IgD-negative memory B cell (primary cell): Measurements from ENCODE around the gene FUT4. TPM values are rescaled to one million over a fixed set of nuclear protein-coding genes. Genes with fewer than 3 reads are reported as not detected.
"Not testable (repeated sequence)": the region's sequence is repeated elsewhere in the genome, so short reads cannot be mapped to it uniquely, and the experiment has no call there.

ENCODE experiments used
- H3K27ac Mint-ChIP-seq, 3 donors: one replicate each; pipeline ENCODE4 v1.8.0; 2020 to 2022; ENCODE audit warnings: mild to moderate bottlenecking in 3 of 3, mixed read lengths in 3 of 3, moderate library complexity in 1 of 3
- H3K27me3 Mint-ChIP-seq: one replicate; pipeline ENCODE4 v1.8.0; 2021; ENCODE audit warnings: mixed read lengths
- H3K36me3 Mint-ChIP-seq: one replicate; pipeline ENCODE4 v1.8.0; 2020; ENCODE audit warnings: mild to moderate bottlenecking, mixed read lengths
- H3K4me1 Mint-ChIP-seq, 3 donors: one replicate each; pipeline ENCODE4 v1.8.0; 2020 to 2022; ENCODE audit warnings: mixed read lengths in 3 of 3, mild to moderate bottlenecking in 1 of 3
- H3K4me3 Mint-ChIP-seq, 4 donors: one replicate each; pipeline ENCODE4 v1.8.0; 2020 to 2022; ENCODE audit warnings: mild to moderate bottlenecking in 4 of 4, mixed read lengths in 4 of 4, moderate library complexity in 3 of 4
- H3K9me3 Mint-ChIP-seq, 3 donors: one replicate each; pipeline ENCODE4 v1.8.0; 2020 to 2021; ENCODE audit warnings: mixed read lengths in 3 of 3, mild to moderate bottlenecking in 1 of 3
- polyA plus RNA-seq: library from polyadenylated mRNA; unstranded; fragments of 300-500 nt; fragmentation: Illumina TruSeq; gene quantifications from one replicate; pipeline ENCODE4 v1.2.3, GENCODE V29; 2021

FUT4 gene
- polyA plus RNA-seq, result 0.61 TPM

DNA sequence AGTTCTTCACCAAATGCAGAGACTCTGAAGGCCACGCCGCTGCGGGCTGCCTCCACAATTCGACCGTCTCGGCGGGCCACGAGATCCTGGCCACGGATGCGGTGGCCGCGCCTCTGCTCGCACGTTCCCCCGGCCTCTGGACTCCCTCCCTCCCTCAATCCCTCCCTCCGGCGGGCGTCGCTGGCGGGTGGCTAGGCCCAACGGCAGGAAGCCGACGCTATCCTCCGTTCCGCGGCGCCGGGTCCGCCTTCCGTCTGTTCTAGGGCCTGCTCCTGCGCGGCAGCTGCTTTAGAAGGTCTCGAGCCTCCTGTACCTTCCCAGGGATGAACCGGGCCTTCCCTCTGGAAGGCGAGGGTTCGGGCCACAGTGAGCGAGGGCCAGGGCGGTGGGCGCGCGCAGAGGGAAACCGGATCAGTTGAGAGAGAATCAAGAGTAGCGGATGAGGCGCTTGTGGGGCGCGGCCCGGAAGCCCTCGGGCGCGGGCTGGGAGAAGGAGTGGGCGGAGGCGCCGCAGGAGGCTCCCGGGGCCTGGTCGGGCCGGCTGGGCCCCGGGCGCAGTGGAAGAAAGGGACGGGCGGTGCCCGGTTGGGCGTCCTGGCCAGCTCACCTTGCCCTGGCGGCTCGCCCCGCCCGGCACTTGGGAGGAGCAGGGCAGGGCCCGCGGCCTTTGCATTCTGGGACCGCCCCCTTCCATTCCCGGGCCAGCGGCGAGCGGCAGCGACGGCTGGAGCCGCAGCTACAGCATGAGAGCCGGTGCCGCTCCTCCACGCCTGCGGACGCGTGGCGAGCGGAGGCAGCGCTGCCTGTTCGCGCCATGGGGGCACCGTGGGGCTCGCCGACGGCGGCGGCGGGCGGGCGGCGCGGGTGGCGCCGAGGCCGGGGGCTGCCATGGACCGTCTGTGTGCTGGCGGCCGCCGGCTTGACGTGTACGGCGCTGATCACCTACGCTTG lies at the start of gene FUT4:
TSS of gene FUT4 (plus strand) at position 227 of the 951 bp plus-strand sequence. CDS start at position 440, 213 bp downstream.
- peak within 1 kb of the TSS; percentile 95 to 99 (median 98) for H3K4me3 Mint-ChIP-seq
- no peaks in the 10 kb centered on the region for H3K9me3 Mint-ChIP-seq
- no peaks in the 10 kb centered on the region for H3K36me3 Mint-ChIP-seq
- no peaks in the 10 kb centered on the region for H3K27me3 Mint-ChIP-seq
- H3K4me1 Mint-ChIP-seq, result peaks cover 10 to 19% (median 18%) of the 10 kb centered on the region in 3 donors
- H3K27ac Mint-ChIP-seq, result peak within 1 kb of the TSS; percentile 82 to 98 (median 95)

DNA sequence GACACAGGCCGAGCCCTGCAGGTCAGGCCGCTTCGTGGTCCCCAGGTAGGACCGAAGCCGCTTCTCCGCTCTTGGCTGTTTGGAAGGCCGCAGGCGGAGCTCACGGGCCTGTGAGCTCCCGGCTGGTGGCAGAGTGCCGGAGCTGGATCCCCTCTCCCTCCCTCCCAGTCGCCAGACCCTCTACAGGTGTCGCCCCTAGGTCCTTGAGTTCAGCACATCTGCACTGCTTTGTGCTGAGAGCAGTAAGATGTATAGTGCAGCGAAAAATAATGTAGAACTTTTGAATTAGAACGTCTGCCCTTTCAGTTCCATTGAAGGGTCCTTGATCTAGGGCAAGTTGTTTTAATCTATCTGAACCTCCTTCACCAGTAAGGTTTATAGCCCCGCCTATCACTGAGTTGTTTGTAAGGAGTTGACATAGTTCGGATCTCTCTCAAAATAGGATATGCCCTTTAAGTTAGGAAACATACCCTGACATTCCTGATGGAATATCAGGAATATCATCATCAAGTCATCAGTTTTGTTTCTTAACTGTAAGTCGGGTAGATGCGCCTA lies 49.5 kb upstream of the FUT4 start:
- peak overlapping the region; percentile 36 to 98 (median 97) for H3K27ac Mint-ChIP-seq
- H3K27me3 Mint-ChIP-seq, result no peaks in the 10 kb centered on the region
- H3K9me3 Mint-ChIP-seq, result no peaks in the 10 kb centered on the region
- peak overlapping the region; percentile 86 to 96 (median 94) for H3K4me3 Mint-ChIP-seq
- peaks cover 6% of the 10 kb centered on the region for H3K36me3 Mint-ChIP-seq
- peaks cover 12 to 27% (median 18%) of the 10 kb centered on the region in 3 donors for H3K4me1 Mint-ChIP-seq

GRCh38 chr11:94500181-94500580 lies 43.5 kb upstream of the FUT4 start:
- Mint-ChIP-seq H3K9me3 (no peaks in the 10 kb centered on the region), H3K36me3 (peaks cover 5% of the 10 kb centered on the region), H3K27me3 (no peaks in the 10 kb centered on the region), H3K27ac (peak overlapping the region in 1 of 3 donors; percentile 21), H3K4me3 (no peak overlapping the region), H3K4me1 (peaks cover 2 to 12% (median 8%) of the 10 kb centered on the region in 3 donors)

DNA sequence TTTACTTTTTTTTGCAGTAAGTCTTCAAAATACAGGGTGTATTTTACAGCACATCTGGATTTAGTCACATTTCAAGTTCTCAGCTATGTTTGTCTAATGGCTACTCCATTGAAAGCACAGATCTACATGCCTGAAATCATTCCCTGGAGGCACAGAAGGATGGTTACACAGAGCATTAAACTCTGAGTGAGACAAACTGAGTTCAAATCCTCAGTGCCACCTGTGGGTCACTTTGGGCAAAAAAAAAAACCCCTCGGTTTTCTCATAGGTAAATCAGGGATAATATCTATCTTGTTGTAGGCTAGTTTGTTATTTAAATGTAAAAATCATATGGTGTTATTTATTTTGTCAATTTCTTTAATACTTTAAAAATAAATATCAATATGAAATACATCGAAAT lies 42.2 kb upstream of the FUT4 start:
- Mint-ChIP-seq H3K4me1 (peaks cover 2 to 4% (median 2%) of the 10 kb centered on the region in 3 donors), H3K4me3 (no peak overlapping the region), H3K9me3 (no peaks in the 10 kb centered on the region), H3K27me3 (no peaks in the 10 kb centered on the region), H3K27ac (no peak overlapping the region), H3K36me3 (peaks cover 5% of the 10 kb centered on the region)

DNA sequence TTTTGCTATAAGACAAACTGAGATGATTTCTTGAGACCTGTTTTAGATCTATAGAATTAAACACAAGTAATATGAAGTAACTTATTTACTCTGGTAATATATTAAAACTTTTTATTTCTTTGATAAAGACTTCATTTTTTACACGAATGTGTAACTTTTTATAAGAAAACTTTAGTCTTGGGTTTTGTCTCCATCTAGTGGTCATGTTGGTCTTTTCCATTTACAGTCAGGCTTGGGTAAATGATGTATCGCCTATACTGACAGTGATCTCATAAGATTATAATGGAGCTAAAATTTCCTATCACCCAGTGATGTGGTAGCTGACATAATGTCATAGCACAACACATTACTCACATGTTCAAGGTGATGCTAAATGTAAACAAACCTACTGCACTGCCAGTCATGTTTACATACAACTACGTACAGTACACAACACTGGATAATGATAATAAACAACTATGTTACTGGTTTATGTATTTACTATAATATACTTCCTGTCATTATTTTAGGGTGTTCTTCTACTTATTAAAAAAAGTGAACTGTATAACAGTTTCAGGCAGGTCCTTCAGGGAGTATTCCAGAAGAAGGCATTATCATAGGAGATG lies 38.9 kb upstream of the FUT4 start:
- no peak overlapping the region for H3K27ac Mint-ChIP-seq
- H3K4me3 Mint-ChIP-seq, result no peak overlapping the region
- peaks cover 4% of the 10 kb centered on the region for H3K36me3 Mint-ChIP-seq
- H3K27me3 Mint-ChIP-seq, result no peaks in the 10 kb centered on the region
- H3K9me3 Mint-ChIP-seq, result no peaks in the 10 kb centered on the region
- H3K4me1 Mint-ChIP-seq, result peaks cover 0 to 4% (median 0%) of the 10 kb centered on the region in 3 donors

DNA sequence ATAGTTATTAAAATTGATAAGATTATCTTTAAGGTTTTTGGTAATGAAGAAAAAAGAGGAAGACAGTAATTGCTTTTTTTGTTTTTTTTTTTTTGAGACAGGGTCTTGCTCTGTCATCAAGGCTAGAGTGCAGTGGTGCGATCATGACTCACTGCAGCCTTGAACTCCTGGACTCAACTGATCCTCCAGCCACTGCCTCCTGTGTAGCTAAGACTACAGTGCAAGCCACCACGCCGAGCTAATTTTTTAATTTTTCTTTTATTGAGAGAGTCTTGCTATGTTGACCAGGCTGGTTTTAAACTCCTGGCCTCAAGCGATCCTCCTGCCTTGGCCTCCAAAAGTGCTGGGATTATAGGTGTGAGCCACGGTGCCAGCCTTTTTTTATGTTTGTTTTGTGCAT lies 37.2 kb upstream of the FUT4 start:
- not testable (repeated sequence) for H3K27ac Mint-ChIP-seq, H3K4me1 Mint-ChIP-seq, H3K36me3 Mint-ChIP-seq, H3K4me3 Mint-ChIP-seq, H3K9me3 Mint-ChIP-seq, H3K27me3 Mint-ChIP-seq

GRCh38 chr11:94507485-94507884 lies 36.2 kb upstream of the FUT4 start:
- Mint-ChIP-seq H3K36me3 (peaks cover 4% of the 10 kb centered on the region), H3K27ac (no peak overlapping the region), H3K4me1 (peaks cover 3 to 6% (median 5%) of the 10 kb centered on the region in 3 donors), H3K4me3 (no peak overlapping the region), H3K27me3 (peaks cover 13% of the 10 kb centered on the region), H3K9me3 (no peaks in the 10 kb centered on the region)

GRCh38 chr11:94511932-94512781 lies 31.6 kb upstream of the FUT4 start, which contains the start of gene C11orf97:
C11orf97 (plus strand) TSS chr11:94512461; CDS start chr11:94512529, 68 bp downstream.
- no peaks in the 10 kb centered on the region for H3K9me3 Mint-ChIP-seq
- H3K4me3 Mint-ChIP-seq, result peak within 1 kb of the TSS in 3 of 4 donors; percentile 70 to 86 (median 72)
- H3K27ac Mint-ChIP-seq, result no peak within 1 kb of the TSS
- H3K27me3 Mint-ChIP-seq, result peaks cover 26% of the 10 kb centered on the region
- peaks cover 5 to 8% (median 6%) of the 10 kb centered on the region in 3 donors for H3K4me1 Mint-ChIP-seq
- no peaks in the 10 kb centered on the region for H3K36me3 Mint-ChIP-seq

GRCh38 chr11:94513091-94513490 lies 30.6 kb upstream of the FUT4 start:
- peak overlapping the region in 1 of 4 donors; percentile 55 for H3K4me3 Mint-ChIP-seq
- H3K27me3 Mint-ChIP-seq, result peaks cover 26% of the 10 kb centered on the region
- H3K9me3 Mint-ChIP-seq, result no peaks in the 10 kb centered on the region
- no peaks in the 10 kb centered on the region for H3K36me3 Mint-ChIP-seq
- no peak overlapping the region for H3K27ac Mint-ChIP-seq
- H3K4me1 Mint-ChIP-seq, result peaks cover 5 to 8% (median 6%) of the 10 kb centered on the region in 3 donors

DNA sequence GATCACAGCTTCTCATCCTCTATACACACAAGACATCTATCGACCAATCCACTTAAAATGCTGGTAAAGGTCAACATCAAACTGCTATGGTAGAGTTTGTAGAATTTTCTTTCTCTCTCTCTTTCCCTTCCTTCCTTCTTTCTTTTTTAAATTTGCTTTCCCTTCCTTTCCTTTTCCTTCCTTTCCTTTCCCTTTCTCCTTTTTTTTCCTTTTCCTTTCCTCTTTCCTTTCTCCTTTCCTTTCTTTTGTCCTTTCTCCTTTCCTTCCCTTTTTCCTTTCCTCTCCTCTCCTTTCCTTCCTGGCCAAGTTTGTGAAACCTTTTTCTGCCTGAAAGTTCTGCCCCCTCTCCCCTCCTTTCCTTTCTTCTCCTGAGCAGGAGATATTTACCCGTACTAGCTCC lies 28.3 kb upstream of the FUT4 start:
- H3K36me3 Mint-ChIP-seq, result no peaks in the 10 kb centered on the region

GRCh38 chr11:94516725-94517124 lies 27.0 kb upstream of the FUT4 start:
- Mint-ChIP-seq H3K4me1 (peaks cover 5 to 8% (median 6%) of the 10 kb centered on the region in 3 donors), H3K36me3 (no peaks in the 10 kb centered on the region), H3K4me3 (no peak overlapping the region), H3K27ac (no peak overlapping the region), H3K27me3 (peaks cover 20% of the 10 kb centered on the region), H3K9me3 (no peaks in the 10 kb centered on the region)

More for the DNA sequence above, 28.3 kb upstream of the FUT4 start:
- no peak overlapping the region for H3K27ac Mint-ChIP-seq
- H3K4me3 Mint-ChIP-seq, result no peak overlapping the region
- peaks cover 25% of the 10 kb centered on the region for H3K27me3 Mint-ChIP-seq
- H3K4me1 Mint-ChIP-seq, result peaks cover 5 to 8% (median 6%) of the 10 kb centered on the region in 3 donors
- H3K9me3 Mint-ChIP-seq, result no peaks in the 10 kb centered on the region

DNA sequence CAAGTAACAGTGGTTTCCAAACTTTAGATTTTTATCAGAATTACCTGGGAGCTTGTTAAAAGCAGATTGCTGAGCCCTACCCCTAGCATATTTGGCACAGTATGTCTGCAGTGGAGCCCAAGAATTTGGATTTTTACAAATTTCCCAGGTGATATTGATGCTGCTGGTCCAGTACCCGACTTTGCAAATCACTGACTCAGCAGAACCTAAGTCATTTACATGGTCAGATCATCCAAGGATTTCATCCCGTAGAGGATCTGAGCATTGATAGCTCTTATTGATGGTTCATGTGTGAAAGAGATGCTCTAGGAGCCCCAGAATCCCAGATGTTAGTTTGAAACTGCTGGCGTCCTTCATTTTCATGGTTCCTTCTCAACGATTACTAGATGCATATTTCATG lies 25.4 kb upstream of the FUT4 start:
- Mint-ChIP-seq H3K36me3 (no peaks in the 10 kb centered on the region), H3K9me3 (no peaks in the 10 kb centered on the region), H3K4me3 (no peak overlapping the region), H3K27ac (no peak overlapping the region), H3K4me1 (no peaks in the 10 kb centered on the region), H3K27me3 (peaks cover 11% of the 10 kb centered on the region)

DNA sequence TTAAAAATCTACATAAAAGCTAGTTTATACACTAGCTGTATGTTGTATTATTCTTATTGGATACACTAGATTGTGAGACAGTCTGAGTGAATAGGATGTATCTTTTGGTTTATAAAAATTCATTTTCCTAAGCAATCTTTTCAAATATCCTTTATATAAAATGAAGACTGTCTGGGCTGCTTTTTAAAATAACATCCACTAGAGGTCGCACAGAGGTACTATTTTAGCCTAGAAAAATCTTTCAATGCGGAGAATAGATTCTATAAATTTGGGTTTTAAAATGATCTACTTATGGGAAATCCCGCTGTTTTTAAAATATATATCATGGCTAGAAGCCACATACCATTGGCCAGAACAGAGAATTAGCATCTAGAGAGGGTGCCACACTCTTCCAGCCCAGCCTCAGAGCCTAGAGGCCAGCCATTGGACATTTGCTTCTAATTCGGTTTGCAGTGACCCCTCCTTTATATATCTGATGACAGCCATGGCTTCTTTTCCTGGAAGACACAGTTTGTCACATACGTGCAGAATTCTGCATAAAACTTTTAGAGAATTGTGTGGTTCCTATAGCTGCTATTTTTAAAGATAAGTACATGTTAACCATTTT lies 24.1 kb upstream of the FUT4 start:
- Mint-ChIP-seq H3K27ac (no peak overlapping the region), H3K27me3 (peaks cover 14% of the 10 kb centered on the region), H3K4me1 (no peaks in the 10 kb centered on the region), H3K9me3 (no peaks in the 10 kb centered on the region), H3K4me3 (no peak overlapping the region), H3K36me3 (no peaks in the 10 kb centered on the region)

DNA sequence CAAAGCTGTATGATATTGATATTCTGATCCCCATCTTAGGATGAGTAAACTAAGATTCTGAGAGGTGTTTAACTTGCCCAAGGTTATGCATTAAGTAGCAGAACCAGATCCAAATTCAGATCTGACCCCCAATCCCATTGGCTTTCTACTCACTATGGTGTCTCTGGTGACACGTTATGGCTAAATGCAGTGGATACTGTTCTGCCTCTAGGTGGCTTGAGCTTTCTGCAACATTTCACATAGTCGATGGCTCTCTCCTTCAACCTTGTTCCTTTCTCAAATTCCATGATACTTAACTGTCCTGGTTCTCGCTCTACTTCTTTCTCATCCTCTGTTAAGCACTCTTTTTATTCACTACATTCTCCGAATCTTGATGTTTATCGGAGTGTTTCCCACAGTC lies 22.0 kb upstream of the FUT4 start:
- no peaks in the 10 kb centered on the region for H3K36me3 Mint-ChIP-seq
- H3K9me3 Mint-ChIP-seq, result no peaks in the 10 kb centered on the region
- no peaks in the 10 kb centered on the region for H3K4me1 Mint-ChIP-seq
- H3K27me3 Mint-ChIP-seq, result peaks cover 4% of the 10 kb centered on the region
- H3K27ac Mint-ChIP-seq, result no peak overlapping the region
- no peak overlapping the region for H3K4me3 Mint-ChIP-seq
